H1 (cell line): ENCODE measurements around the gene CWC27. TPM values are rescaled to one million over a fixed set of nuclear protein-coding genes. Genes with fewer than 3 reads are reported as not detected.

Source experiments
- BACH1 ChIP-seq: IDR thresholded peaks from 2 replicates; pipeline ENCODE4 v1.6.1; 2012; ENCODE audit warnings: low read length, improper control_type of control experiment
- CEBPB ChIP-seq: IDR thresholded peaks from 2 replicates; pipeline ENCODE4 v1.6.1; 2012; ENCODE audit warnings: low read depth, low read length
- CHD1 ChIP-seq: IDR thresholded peaks from 2 replicates; pipeline ENCODE4 v1.6.1; 2012; ENCODE audit warnings: low read depth, low read length, improper control_type of control experiment
- EGR1 ChIP-seq: IDR thresholded peaks from 2 replicates; pipeline ENCODE4 v1.6.1; 2011; ENCODE audit warnings: low read depth, low read length, borderline replicate concordance
- GABPA ChIP-seq: IDR thresholded peaks from 2 replicates; pipeline ENCODE4 v1.6.1; 2011; ENCODE audit warnings: mild to moderate bottlenecking, low read length, moderate library complexity, borderline replicate concordance; ENCODE audit not compliant: insufficient read depth
- HDAC6 ChIP-seq: IDR thresholded peaks from one replicate; pipeline ENCODE4 v1.7.1; 2012; ENCODE audit warnings: low read depth, mild to moderate bottlenecking, inconsistent platforms, low read length, moderate library complexity
- KDM5A ChIP-seq: fragments of 200-600 bp; IDR thresholded peaks from 2 replicates; pipeline ENCODE4 v1.7.1; 2012; ENCODE audit warnings: mild to moderate bottlenecking, low read length, inconsistent platforms, mixed read lengths
- NRF1 ChIP-seq: IDR thresholded peaks from 2 replicates; pipeline ENCODE4 v1.6.1; 2011; ENCODE audit warnings: mild to moderate bottlenecking, low read depth, low read length, improper control_type of control experiment
- POLR2A ChIP-seq, 2 experiments: IDR thresholded peaks; 1 replicate in 1 of 2; 2 replicates in 1 of 2; pipeline ENCODE4 v1.6.1; 2011; ENCODE audit warnings: low read depth in 2 of 2, low read length in 2 of 2, mild to moderate bottlenecking in 2 of 2; ENCODE audit errors: control extremely low read depth in 1 of 2
- RNF2 ChIP-seq: fragments of 200-900, 300-1000 bp; sonication (generic); IDR thresholded peaks from 2 replicates; pipeline ENCODE4 v1.7.1; 2016; ENCODE audit warnings: borderline replicate concordance, low read depth, mild to moderate bottlenecking, antibody characterized with exemption, low read length; ENCODE audit not compliant: poor library complexity, severe bottlenecking; ENCODE audit errors: missing control alignments
- SP1 ChIP-seq: IDR thresholded peaks from 2 replicates; pipeline ENCODE4 v1.6.1; 2011; ENCODE audit warnings: low read depth, low read length
- TAF7 ChIP-seq: optimal IDR thresholded peaks from 2 replicates; pipeline ENCODE3; 2011; ENCODE audit warnings: low read depth, mild to moderate bottlenecking, inconsistent platforms, low read length, moderate library complexity, borderline replicate concordance
- TEAD4 ChIP-seq: IDR thresholded peaks from 2 replicates; pipeline ENCODE4 v1.6.1; 2012; ENCODE audit warnings: low read depth, low read length, inconsistent platforms, mixed read lengths
- USF2 ChIP-seq: IDR thresholded peaks from 2 replicates; pipeline ENCODE4 v1.6.1; 2011; ENCODE audit warnings: low read length, improper control_type of control experiment
- YY1 ChIP-seq: IDR thresholded peaks from 2 replicates; pipeline ENCODE4 v1.6.1; 2011; ENCODE audit warnings: low read depth, mild to moderate bottlenecking, low read length
- polyA plus RNA-seq, 7 experiments: library from polyadenylated mRNA; depleted of rRNA in 3 of 7; stranded (reverse) in 5 of 7; unstranded in 2 of 7; fragments of >200 nt in 5 of 7; fragments of 200-250 nt in 2 of 7; gene quantifications; 1 replicate in 5 of 7; 2 replicates in 1 of 7; 4 replicates in 1 of 7; pipeline versions ENCODE4 v1.2.1 to v1.2.3, GENCODE V29; 2011 to 2013; ENCODE audit warnings: missing spikeins in 2 of 7, mixed read lengths in 2 of 7
- total RNA-seq: library from RNA; stranded (reverse); fragmentation: NEBNext Ultra II Directional; extraction: Animal tissue kit (Norgen Biotek cat#: 25700); gene quantifications from 2 replicates; pipeline ENCODE4 v1.2.1, GENCODE V29; 2021
- TF ChIP-seq, protein P1 (sequence below), 3 experiments: IDR thresholded peaks; 1 replicate in 2 of 3; 2 replicates in 1 of 3; pipeline versions ENCODE4 v1.5.1 to v1.6.1; 2011; ENCODE audit warnings: low read length in 3 of 3, mild to moderate bottlenecking in 3 of 3, inconsistent platforms in 2 of 3, low read depth in 1 of 3, moderate library complexity in 1 of 3; ENCODE audit not compliant: insufficient read depth in 1 of 3; ENCODE audit errors: control extremely low read depth in 1 of 3

The CWC27 gene
- total and polyA plus RNA-seq, 2 of the 8 experiments (the other 6 are each of a cell fraction or from before 2014, with no cell fraction given): 24.9 to 43.4 TPM

DNA sequence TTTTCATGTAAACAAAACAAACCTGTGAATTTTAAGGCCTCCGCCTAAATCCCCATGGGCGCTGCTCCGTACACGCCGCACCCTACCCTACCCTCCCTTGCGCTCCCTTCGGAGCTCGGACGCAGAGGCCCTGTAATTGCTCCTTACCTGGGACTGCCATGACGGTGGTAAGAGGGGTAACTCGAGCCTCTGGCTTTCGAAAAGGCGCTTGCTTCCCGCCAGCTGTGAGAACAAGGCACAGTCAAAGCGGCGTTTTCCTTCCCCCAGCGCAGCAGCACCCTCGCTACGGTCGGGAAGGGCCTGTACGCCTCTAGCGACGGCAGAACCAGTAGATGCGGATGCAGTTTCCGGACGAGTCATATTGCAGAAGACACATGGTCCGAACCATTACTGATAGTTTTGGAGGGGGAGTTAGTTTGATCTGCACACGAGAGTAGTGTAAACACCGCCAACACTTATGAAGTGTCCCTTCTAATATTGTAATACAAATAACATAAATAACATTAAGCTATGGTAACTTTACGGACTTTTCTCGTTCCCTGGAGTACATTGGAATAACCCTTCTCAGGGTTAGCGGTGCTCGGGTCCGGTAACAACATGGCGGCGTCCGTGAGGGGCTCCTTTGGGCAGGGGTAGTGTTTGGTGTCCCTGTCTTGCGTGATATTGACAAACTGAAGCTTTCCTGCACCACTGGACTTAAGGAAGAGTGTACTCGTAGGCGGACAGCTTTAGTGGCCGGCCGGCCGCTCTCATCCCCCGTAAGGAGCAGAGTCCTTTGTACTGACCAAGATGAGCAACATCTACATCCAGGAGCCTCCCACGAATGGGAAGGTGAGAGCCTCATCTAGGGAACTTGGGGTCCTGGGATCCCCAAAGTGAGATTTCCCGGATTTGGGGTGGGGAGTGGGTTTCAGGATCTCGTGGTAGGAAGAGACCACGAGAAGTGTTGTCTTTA is at the start of gene CWC27, which contains the start of gene SREK1IP1 (continued):
- TF ChIP-seq USF2 (no peak), TEAD4 (no peak), KDM5A (peak; percentile 96), CHD1 (peak; percentile 95), RNF2 (no peak), EGR1 (no peak), BACH1 (no peak), CEBPB (no peak), YY1 (peak; percentile 95), TAF7 (peak; percentile 1), POLR2A (IDR thresholded peaks at IDR 0.05; ENCODE audit: control extremely low read depth in 1 of 2, low read depth in 2 of 2, low read length in 2 of 2) (peak; percentile 85 to 95), HDAC6 (no peak), SP1 (0 out of 2 replicates have a peak, but pooled peaks have one; percentile 66), GABPA (peak; percentile 47; the same call in 1 of the 2 replicates), NRF1 (no peak)
- TF ChIP-seq, protein P1, sequence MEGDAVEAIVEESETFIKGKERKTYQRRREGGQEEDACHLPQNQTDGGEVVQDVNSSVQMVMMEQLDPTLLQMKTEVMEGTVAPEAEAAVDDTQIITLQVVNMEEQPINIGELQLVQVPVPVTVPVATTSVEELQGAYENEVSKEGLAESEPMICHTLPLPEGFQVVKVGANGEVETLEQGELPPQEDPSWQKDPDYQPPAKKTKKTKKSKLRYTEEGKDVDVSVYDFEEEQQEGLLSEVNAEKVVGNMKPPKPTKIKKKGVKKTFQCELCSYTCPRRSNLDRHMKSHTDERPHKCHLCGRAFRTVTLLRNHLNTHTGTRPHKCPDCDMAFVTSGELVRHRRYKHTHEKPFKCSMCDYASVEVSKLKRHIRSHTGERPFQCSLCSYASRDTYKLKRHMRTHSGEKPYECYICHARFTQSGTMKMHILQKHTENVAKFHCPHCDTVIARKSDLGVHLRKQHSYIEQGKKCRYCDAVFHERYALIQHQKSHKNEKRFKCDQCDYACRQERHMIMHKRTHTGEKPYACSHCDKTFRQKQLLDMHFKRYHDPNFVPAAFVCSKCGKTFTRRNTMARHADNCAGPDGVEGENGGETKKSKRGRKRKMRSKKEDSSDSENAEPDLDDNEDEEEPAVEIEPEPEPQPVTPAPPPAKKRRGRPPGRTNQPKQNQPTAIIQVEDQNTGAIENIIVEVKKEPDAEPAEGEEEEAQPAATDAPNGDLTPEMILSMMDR (IDR thresholded peaks at IDR 0.05; ENCODE audit: control extremely low read depth in 1 of 3, insufficient read depth in 1 of 3, low read depth in 1 of 3, low read length in 3 of 3): peak in 1 of 3 experiments; percentile 6; a peak in 1 of 4 replicates
